HG03064 (cell line): ENCODE data around the gene FGD3.

Experiments used
- ATAC-seq: cut with Tn5 transposase; IDR thresholded peaks from one replicate; pipeline ENCODE4 v1.9.1; 2021; ENCODE audit warnings: low read depth; ENCODE audit not compliant: unreplicated experiment

FGD3 gene

GRCh38 chr9:92954049-92954861 lies 6.9 kb downstream of the FGD3 start:
- ATAC-seq = no peak

GRCh38 chr9:92954886-92955285 lies 7.6 kb downstream of the FGD3 start:
- ATAC-seq = no peak

GRCh38 chr9:92960561-92961290 lies 13.4 kb downstream of the FGD3 start:
- ATAC-seq = no peak

- no peak for ATAC-seq
Observed at GRCh38 chr9:92961627-92962302, 14.4 kb downstream of the FGD3 start.

- ATAC-seq = no peak
Observed at GRCh38 chr9:92962303-92962649, 15.0 kb downstream of the FGD3 start.

- ATAC-seq = no peak
Observed at GRCh38 chr9:92962846-92963245, 15.5 kb downstream of the FGD3 start.

- peak; percentile 66 for ATAC-seq
Observed at GRCh38 chr9:92963831-92964606, 16.7 kb downstream of the FGD3 start.

- ATAC-seq = no peak
Observed at GRCh38 chr9:92964607-92965060, 17.3 kb downstream of the FGD3 start.

GRCh38 chr9:92965061-92965758 lies 17.9 kb downstream of the FGD3 start:
- no peak for ATAC-seq

- no peak for ATAC-seq
Observed at GRCh38 chr9:92965759-92966517, 18.6 kb downstream of the FGD3 start.

GRCh38 chr9:92966518-92966800 lies 19.1 kb downstream of the FGD3 start:
- ATAC-seq = no peak

GRCh38 chr9:92968081-92968480 lies 20.8 kb downstream of the FGD3 start:
- no peak for ATAC-seq

GRCh38 chr9:92969516-92970466 lies 22.5 kb downstream of the FGD3 start:
- no peak for ATAC-seq

- ATAC-seq = no peak
Observed at GRCh38 chr9:92970467-92970923, 23.2 kb downstream of the FGD3 start.

- no peak for ATAC-seq
Observed at GRCh38 chr9:92971121-92971520, 23.8 kb downstream of the FGD3 start.

- no peak for ATAC-seq
Observed at GRCh38 chr9:92971776-92972175, 24.5 kb downstream of the FGD3 start.

- no peak for ATAC-seq
Observed at GRCh38 chr9:92973700-92974099, 26.4 kb downstream of the FGD3 start.

- ATAC-seq = no peak
Observed at GRCh38 chr9:92974161-92974661, 26.9 kb downstream of the FGD3 start.
